AG04450 (cell line): ENCODE results near the gene KCNJ4. TPM values are rescaled to one million over a fixed set of nuclear protein-coding genes. Genes with fewer than 3 reads are reported as not detected.

Source experiments
- CTCF ChIA-PET: fragments of 300-600, 350-600 bp; formaldehyde crosslinking; extraction: SDS; loops from one replicate; lab custom pipeline; 2022; ENCODE audit warnings: antibody characterized with exemption, inconsistent platforms; lab: Charles Lee
- POLR2A ChIA-PET: fragments of 350-600 bp; formaldehyde crosslinking; extraction: SDS; loops from one replicate; lab custom pipeline; 2021; ENCODE audit warnings: antibody characterized with exemption, inconsistent platforms; lab: Yijun Ruan, JAX
- DNase-seq: peaks from one replicate; pipeline ENCODE4 v3.0.0-alpha.2; 2011; ENCODE audit warnings: low read depth, low spot score
- H3K27ac ChIP-seq: one replicate; pipeline ENCODE4 v1.5.1; 2012; ENCODE audit warnings: low read depth, low read length, control low read depth
- H3K27me3 ChIP-seq: one replicate; pipeline ENCODE4 v1.6.0; 2012; ENCODE audit warnings: low read length; ENCODE audit not compliant: control insufficient read depth, insufficient read depth
- H3K4me3 ChIP-seq: 2 replicates; pipeline ENCODE4 v1.5.1; 2011; ENCODE audit warnings: mild to moderate bottlenecking, low read depth, low read length, control low read depth
- H3K9me3 ChIP-seq: 2 replicates; pipeline ENCODE4 v1.5.1; 2012; ENCODE audit warnings: low read length; ENCODE audit not compliant: control insufficient read depth, insufficient read depth
- polyA plus RNA-seq: library from polyadenylated mRNA; depleted of rRNA; stranded (reverse); fragments of >200 nt; gene quantifications from 2 replicates; pipeline ENCODE4 v1.2.3, GENCODE V29; 2011
- TF ChIP-seq, protein P1 (sequence below): IDR thresholded peaks from 2 replicates; pipeline ENCODE4 v1.5.1; 2011; ENCODE audit warnings: low read depth, low read length, control low read depth, inconsistent platforms

KCNJ4 gene
- polyA plus RNA-seq, 1 experiment: not detected

DNA sequence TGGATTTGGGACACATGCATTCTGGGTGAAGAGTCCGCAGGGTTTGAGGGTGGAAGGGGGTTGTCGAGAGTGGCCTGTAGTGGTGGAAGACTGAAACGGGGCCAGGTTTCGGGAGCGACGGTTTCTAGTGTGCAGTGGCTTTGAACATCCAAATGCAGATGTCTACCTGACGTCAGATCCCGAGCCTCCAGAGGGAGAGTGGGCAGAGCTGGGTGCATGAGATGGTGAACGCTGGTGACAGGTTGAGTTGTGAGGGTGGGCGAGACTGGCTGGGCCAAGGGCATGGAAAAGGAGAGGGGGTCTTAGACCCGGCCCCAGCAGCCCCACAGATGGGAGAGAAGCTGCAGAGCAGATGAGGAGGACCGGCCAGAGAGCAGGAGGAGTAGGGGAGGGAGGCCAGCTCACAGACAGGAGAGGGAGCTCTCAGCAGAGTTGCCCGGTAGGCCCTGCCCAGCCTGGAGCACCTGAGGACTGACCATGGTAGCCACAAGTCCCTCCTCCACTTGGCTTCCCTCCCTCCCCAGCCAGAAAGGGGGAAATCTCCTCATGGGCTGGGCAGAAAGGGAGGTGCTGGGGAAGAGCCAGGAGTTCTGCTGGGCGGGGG lies 14.2 kb downstream of the KCNJ4 start:
- TF ChIP-seq, protein P1, sequence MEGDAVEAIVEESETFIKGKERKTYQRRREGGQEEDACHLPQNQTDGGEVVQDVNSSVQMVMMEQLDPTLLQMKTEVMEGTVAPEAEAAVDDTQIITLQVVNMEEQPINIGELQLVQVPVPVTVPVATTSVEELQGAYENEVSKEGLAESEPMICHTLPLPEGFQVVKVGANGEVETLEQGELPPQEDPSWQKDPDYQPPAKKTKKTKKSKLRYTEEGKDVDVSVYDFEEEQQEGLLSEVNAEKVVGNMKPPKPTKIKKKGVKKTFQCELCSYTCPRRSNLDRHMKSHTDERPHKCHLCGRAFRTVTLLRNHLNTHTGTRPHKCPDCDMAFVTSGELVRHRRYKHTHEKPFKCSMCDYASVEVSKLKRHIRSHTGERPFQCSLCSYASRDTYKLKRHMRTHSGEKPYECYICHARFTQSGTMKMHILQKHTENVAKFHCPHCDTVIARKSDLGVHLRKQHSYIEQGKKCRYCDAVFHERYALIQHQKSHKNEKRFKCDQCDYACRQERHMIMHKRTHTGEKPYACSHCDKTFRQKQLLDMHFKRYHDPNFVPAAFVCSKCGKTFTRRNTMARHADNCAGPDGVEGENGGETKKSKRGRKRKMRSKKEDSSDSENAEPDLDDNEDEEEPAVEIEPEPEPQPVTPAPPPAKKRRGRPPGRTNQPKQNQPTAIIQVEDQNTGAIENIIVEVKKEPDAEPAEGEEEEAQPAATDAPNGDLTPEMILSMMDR: no peak
- POLR2A ChIA-PET: no interaction called here
- H3K27ac ChIP-seq: no peak overlapping the region
- no peak overlapping the region for H3K4me3 ChIP-seq
- H3K9me3 ChIP-seq: no peaks in the 10 kb centered on the region
- peaks cover 33% of the 10 kb centered on the region for H3K27me3 ChIP-seq
- no peak for DNase-seq
- CTCF ChIA-PET: no interaction called here

DNA sequence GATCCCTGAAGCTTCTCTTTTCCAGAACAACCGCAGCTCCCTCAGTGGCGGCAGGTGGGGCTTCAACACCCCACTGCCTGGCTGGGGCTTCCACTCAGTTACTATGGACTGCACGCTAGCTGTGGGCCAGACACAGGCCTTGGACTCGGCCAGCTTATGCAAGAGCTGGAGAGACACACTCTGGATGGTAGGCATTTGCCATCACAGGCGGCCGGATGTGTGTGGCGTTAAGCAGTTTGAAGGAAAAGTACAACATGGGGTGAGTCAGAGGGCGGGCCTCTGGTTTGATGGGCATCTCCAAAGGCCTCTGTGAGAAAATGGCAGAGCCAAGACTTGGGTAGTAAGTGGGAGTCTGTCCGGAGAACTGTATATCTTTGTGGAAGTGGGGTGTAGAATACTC lies 17.6 kb downstream of the KCNJ4 start:
- TF ChIP-seq, protein P1: no peak
- Histone ChIP-seq H3K27ac (no peak overlapping the region), H3K27me3 (peaks cover 20% of the 10 kb centered on the region), H3K9me3 (no peaks in the 10 kb centered on the region), H3K4me3 (no peak overlapping the region)
- DNase-seq: no peak
- ChIA-PET CTCF (no interaction called here), POLR2A (no interaction called here)

DNA sequence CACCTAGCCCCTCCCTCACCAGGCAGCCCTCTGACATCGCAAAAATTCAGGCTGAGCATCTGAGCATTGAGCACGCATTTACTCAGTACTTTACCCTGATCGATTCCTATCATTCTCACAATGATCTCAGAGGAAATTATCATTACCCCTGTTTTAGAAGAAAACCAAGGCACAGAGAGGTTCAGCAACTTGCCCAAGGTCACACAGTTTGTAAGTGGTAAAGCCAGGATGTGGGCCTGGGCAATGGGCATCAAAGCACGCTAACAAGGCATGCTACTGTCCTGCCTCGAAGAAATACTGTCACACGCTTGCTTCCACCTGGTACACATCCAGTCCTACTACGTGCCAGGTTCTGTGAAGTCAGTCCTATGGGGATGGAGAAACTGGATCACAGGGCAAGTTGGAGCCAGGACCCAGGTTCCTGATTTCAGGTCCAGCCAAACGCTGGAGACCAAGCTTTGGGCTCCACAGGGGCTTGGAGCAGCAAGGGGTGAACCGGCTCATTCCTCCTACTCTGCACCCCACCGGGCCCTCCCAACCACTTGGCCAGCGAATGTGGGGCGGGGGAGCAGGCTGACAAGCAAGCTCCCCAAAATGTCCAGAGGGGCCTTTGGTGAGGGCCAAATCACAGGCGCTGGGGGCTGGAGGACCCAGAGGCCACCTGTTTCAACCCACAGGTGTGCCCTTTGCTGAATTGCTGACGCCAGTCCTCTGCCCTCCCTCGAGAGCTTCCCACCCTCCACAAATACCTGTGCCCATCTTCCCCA lies 18.2 kb downstream of the KCNJ4 start:
- Histone ChIP-seq H3K27me3 (peaks cover 20% of the 10 kb centered on the region), H3K4me3 (no peak overlapping the region), H3K27ac (no peak overlapping the region), H3K9me3 (no peaks in the 10 kb centered on the region)
- TF ChIP-seq, protein P1: no peak
- POLR2A ChIA-PET: no interaction called here
- DNase-seq: no peak
- CTCF ChIA-PET: interaction anchor here (0.6 to 0.7 kb wide), 2 partner anchors 36 to 347 kb away, joined by 3 read pairs; no protein-coding TSS in a partner anchor

DNA sequence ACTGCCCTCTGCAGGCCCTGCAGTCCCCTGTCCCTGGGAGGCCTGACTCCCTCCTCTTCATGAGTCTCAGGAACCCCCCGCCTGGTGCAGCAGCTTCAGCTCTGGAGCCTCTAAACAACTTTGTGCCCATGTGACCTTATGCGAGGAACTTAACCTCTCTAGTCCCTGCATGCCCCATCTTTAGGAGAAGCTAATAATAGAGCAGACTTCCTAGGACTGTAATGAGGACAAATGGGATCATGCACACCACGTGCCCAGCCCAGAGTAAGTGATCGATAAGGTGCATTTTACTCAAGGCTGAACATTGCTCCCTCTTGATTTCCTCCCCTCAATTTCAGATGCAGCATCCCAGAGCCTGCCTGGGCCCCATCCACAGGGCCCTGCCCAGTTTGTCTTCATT lies 19.0 kb downstream of the KCNJ4 start:
- TF ChIP-seq, protein P1: no peak
- POLR2A ChIA-PET: no interaction called here
- Histone ChIP-seq H3K27ac (no peak overlapping the region), H3K27me3 (peaks cover 16% of the 10 kb centered on the region), H3K9me3 (no peaks in the 10 kb centered on the region), H3K4me3 (no peak overlapping the region)
- CTCF ChIA-PET: interaction anchor here (0.6 to 0.7 kb wide), 2 partner anchors 35 to 346 kb away, joined by 3 read pairs; no protein-coding TSS in a partner anchor
- DNase-seq: no peak

DNA sequence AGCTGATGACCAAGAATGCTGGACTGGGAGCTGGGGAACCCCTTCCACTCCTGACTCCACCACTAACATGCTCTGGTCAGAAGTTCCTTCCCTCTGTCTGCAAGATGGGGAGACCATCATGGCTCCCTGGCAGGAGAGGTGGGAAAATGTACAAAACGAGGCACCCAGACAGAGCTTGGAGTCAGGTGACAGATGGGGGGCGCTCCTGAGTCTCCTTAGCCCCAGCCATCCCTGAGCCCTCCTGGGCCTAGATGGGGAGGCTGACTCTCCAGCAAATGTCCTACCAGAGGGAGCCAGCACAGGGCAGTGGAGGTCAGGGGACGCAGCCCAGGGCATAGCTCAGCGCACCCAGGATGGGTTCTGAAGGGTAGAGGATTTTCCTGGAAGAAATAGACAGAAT lies 20.0 kb downstream of the KCNJ4 start:
- CTCF ChIA-PET: no interaction called here
- H3K27ac ChIP-seq: no peak overlapping the region
- H3K9me3 ChIP-seq: no peaks in the 10 kb centered on the region
- H3K27me3 ChIP-seq: peaks cover 12% of the 10 kb centered on the region
- DNase-seq: no peak
- POLR2A ChIA-PET: no interaction called here
- TF ChIP-seq, protein P1: no peak
- no peak overlapping the region for H3K4me3 ChIP-seq
